Colonic mucosa (tissue), 4 donors: Measurements from ENCODE around the gene NUP85. TPM values are rescaled to one million over a fixed set of nuclear protein-coding genes. Genes with fewer than 3 reads are reported as not detected.

Experiments
- DNase-seq: peaks from one replicate; pipeline ENCODE4 v3.0.0-alpha.2; 2020
- H3K27ac ChIP-seq: fragments of 200-600 bp; one replicate; pipeline ENCODE4 v1.8.0; 2021
- H3K27me3 ChIP-seq: fragments of 200-600 bp; one replicate; pipeline ENCODE4 v1.8.0; 2021
- H3K36me3 ChIP-seq: fragments of 200-600 bp; one replicate; pipeline ENCODE4 v1.8.0; 2021
- H3K4me1 ChIP-seq: fragments of 200-600 bp; one replicate; pipeline ENCODE4 v1.8.0; 2021; ENCODE audit warnings: mild to moderate bottlenecking
- H3K4me3 ChIP-seq: fragments of 200-600 bp; one replicate; pipeline ENCODE4 v1.8.0; 2021
- H3K9ac ChIP-seq, 2 donors: one replicate each; pipeline ENCODE4 v1.7.0; 2013; ENCODE audit warnings: control low read depth in 2 of 2, low read depth in 2 of 2, low read length in 2 of 2
- H3K9me3 ChIP-seq: fragments of 200-600 bp; one replicate; pipeline ENCODE4 v1.8.0; 2021
- CTCF ChIP-seq: fragments of 200-600 bp; IDR thresholded peaks from one replicate; pipeline ENCODE4 v1.8.0; 2022; ENCODE audit warnings: antibody characterized with exemption, mild to moderate bottlenecking
- intact Hi-C: fragments of 100-400 bp; cut with DNase I; formaldehyde crosslinking; loops from one replicate; pipeline ENCODE4 v1.14.1; 2022
- total RNA-seq, 2 donors: library from RNA; stranded (reverse); fragmentation: NEBNext Ultra II Directional in 1 of 2; extraction: Animal tissue kit (Norgen Biotek cat#: 25700) in 1 of 2; gene quantifications; one replicate each; pipeline ENCODE4 v1.2.1, GENCODE V29; 2021
- donor health status: healthy.
- donor health status: DM: no; HTN: no; CAD: no.
- donor health status: DM: no; HTN: no; CAD: no.

NUP85 gene
- total RNA-seq, 2 donors from 2014 or later = 42.2 to 86.8 TPM

GRCh38 chr17:75240394-75241142 is 35.1 kb downstream of the NUP85 start:
- no peak overlapping the region for H3K4me3 ChIP-seq
- DNase-seq = no peak
- H3K9ac ChIP-seq = peak overlapping the region in 1 of 2 donors; percentile 30
- no peaks in the 10 kb centered on the region for H3K9me3 ChIP-seq
- peak; percentile 34 for TF ChIP-seq CTCF
- intact Hi-C loops = no loop called here
- H3K36me3 ChIP-seq = peaks cover 14% of the 10 kb centered on the region
- H3K27ac ChIP-seq = no peak overlapping the region
- H3K4me1 ChIP-seq = no peaks in the 10 kb centered on the region
- no peaks in the 10 kb centered on the region for H3K27me3 ChIP-seq

- no peaks in the 10 kb centered on the region for H3K4me1 ChIP-seq
- H3K36me3 ChIP-seq = peaks cover 16% of the 10 kb centered on the region
Observed at GRCh38 chr17:75241143-75241430, 35.6 kb downstream of the NUP85 start.

GRCh38 chr17:75241502-75241901 is 36.0 kb downstream of the NUP85 start:
- intact Hi-C loops = no loop called here
- TF ChIP-seq CTCF = no peak
- no peak for DNase-seq
- Histone ChIP-seq H3K9ac (no peak overlapping the region), H3K4me1 (no peaks in the 10 kb centered on the region), H3K27me3 (no peaks in the 10 kb centered on the region), H3K27ac (no peak overlapping the region), H3K9me3 (no peaks in the 10 kb centered on the region), H3K36me3 (peaks cover 17% of the 10 kb centered on the region), H3K4me3 (no peak overlapping the region)

More at GRCh38 chr17:75241143-75241430, 35.6 kb downstream of the NUP85 start:
- DNase-seq = no peak
- H3K9ac ChIP-seq = no peak overlapping the region
- no peak overlapping the region for H3K27ac ChIP-seq
- H3K27me3 ChIP-seq = no peaks in the 10 kb centered on the region
- H3K9me3 ChIP-seq = no peaks in the 10 kb centered on the region
- no peak overlapping the region for H3K4me3 ChIP-seq
- TF ChIP-seq CTCF = no peak
- intact Hi-C loops = no loop called here

- intact Hi-C loops = no loop called here
- TF ChIP-seq CTCF = no peak
- Histone ChIP-seq H3K27me3 (no peaks in the 10 kb centered on the region), H3K9ac (no peak overlapping the region), H3K9me3 (no peaks in the 10 kb centered on the region), H3K36me3 (peaks cover 13% of the 10 kb centered on the region), H3K4me3 (no peak overlapping the region), H3K4me1 (no peaks in the 10 kb centered on the region), H3K27ac (no peak overlapping the region)
- DNase-seq = no peak
Observed at GRCh38 chr17:75241996-75242460, 36.5 kb downstream of the NUP85 start.

GRCh38 chr17:75242461-75243042 is 37.1 kb downstream of the NUP85 start:
- intact Hi-C loops = no loop called here
- no peaks in the 10 kb centered on the region for H3K27me3 ChIP-seq
- DNase-seq = no peak
- H3K27ac ChIP-seq = no peak overlapping the region
- H3K4me3 ChIP-seq = no peak overlapping the region
- H3K9ac ChIP-seq = no peak overlapping the region
- peaks cover 13% of the 10 kb centered on the region for H3K36me3 ChIP-seq
- no peak for TF ChIP-seq CTCF
- no peaks in the 10 kb centered on the region for H3K4me1 ChIP-seq
- H3K9me3 ChIP-seq = no peaks in the 10 kb centered on the region
